Measurements from ENCODE around the gene RBM33.
"Not testable (repeated sequence)": the region's sequence is repeated elsewhere in the genome, so short reads cannot be mapped to it uniquely, and the experiment has no call there.

Gene RBM33

DNA sequence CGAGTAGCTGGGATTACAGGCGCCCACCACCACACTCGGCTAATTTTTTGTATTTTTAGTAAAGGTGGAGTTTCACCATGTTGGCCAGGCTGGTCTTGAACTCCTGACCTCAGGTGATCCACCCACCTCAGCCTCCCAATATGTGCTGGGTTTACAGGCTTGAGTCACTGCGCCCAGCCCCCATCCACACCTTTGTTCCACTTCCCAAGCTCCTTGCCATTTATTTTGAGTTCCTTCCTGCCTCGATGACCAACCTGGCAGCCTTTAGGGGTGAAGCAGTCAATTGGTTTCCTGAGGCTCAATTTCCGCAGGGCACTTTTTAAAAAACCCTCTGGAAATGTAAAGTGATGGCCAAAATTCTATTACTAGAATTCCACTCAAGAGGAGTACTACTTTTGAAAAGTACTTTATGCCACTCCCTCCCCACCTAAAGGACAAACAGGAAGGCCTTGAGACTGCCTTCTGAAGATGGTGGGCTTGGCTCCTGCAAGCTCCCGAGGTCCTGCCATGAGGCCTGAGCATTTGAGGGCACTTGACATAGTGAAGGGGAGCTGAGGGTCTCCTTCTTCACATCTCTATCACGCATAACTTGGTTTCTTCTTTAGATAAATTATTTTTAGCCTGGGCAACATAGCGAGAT, 32.5 kb upstream of the RBM33 start:
- Histone ChIP-seq H3K9ac (ENCODE audit: low read length) (no peak overlapping the region), H3K9me3 (ENCODE audit: control insufficient read depth, low read length) (no peaks in the 10 kb centered on the region), H3K4me3 (ENCODE audit: low read length) (no peak overlapping the region), H3K4me1 (ENCODE audit: control insufficient read depth, insufficient read depth, low read length) (no peaks in the 10 kb centered on the region), H3K27me3 (ENCODE audit: control insufficient read depth, insufficient read depth, low read length) (peaks cover 3% of the 10 kb centered on the region), H3K36me3 (ENCODE audit: control insufficient read depth, insufficient read depth, low read length) (no peaks in the 10 kb centered on the region)

DNA sequence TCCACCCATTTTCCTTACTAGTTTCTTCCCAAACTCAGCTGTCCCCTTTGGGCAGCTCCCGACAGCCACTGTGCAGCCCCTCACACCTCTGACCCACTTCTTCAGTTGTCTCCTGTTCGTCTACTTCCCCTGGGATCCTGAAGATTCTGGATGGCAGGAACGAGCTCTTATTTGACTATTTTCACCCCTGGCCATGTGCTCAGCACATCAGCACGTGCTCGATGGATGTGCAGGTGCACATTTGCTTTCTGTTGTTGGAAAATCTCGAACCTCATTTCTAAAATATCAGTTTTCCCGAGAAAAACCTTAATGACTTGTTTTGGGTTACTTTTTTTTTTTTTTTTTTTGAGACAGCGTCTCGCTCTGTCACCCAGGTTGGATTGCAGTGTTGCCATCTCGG, 31.8 kb upstream of the RBM33 start:
- no peaks in the 10 kb centered on the region for H3K9me3 ChIP-seq (ENCODE audit: control insufficient read depth, low read length)
- no peak overlapping the region for H3K4me3 ChIP-seq (ENCODE audit: low read length)
- no peaks in the 10 kb centered on the region for H3K36me3 ChIP-seq (ENCODE audit: control insufficient read depth, insufficient read depth, low read length)
- peaks cover 3% of the 10 kb centered on the region for H3K27me3 ChIP-seq (ENCODE audit: control insufficient read depth, insufficient read depth, low read length)
- no peak overlapping the region for H3K9ac ChIP-seq (ENCODE audit: low read length)
- H3K4me1 ChIP-seq (ENCODE audit: control insufficient read depth, insufficient read depth, low read length), result no peaks in the 10 kb centered on the region

DNA sequence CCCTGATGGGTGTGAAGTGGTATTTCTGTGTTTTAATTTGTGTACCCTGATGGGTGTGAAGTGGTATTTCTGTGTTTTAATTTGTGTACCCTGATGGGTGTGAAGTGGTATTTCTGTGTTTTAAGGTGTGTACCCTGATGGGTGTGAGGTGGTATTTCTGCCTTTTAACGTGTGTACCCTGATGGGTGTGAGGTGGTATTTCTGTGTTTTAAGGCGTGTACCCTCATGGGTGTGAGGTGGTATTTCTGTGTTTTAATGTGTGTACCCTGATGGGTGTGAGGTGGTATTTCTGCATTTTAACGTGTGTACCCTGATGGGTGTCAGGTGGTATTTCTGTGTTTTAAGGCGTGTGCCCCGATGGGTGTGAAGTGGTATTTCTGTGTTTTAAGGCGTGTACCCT, 29.4 kb upstream of the RBM33 start:
- H3K9me3 ChIP-seq (ENCODE audit: control insufficient read depth, low read length); H3K4me3 ChIP-seq (ENCODE audit: low read length); H3K36me3 ChIP-seq (ENCODE audit: control insufficient read depth, insufficient read depth, low read length); H3K9ac ChIP-seq (ENCODE audit: low read length); H3K27me3 ChIP-seq (ENCODE audit: control insufficient read depth, insufficient read depth, low read length): not testable (repeated sequence)
- H3K4me1 ChIP-seq (ENCODE audit: control insufficient read depth, insufficient read depth, low read length), result peaks cover 11% of the 10 kb centered on the region

GRCh38 chr7:155618708-155619633, 25.5 kb upstream of the RBM33 start:
- Histone ChIP-seq H3K9ac (ENCODE audit: low read length) (peak overlapping the region; percentile 66), H3K4me1 (ENCODE audit: control insufficient read depth, insufficient read depth, low read length) (peaks cover 11% of the 10 kb centered on the region), H3K9me3 (ENCODE audit: control insufficient read depth, low read length) (no peaks in the 10 kb centered on the region), H3K36me3 (ENCODE audit: control insufficient read depth, insufficient read depth, low read length) (no peaks in the 10 kb centered on the region), H3K27me3 (ENCODE audit: control insufficient read depth, insufficient read depth, low read length) (no peaks in the 10 kb centered on the region), H3K4me3 (ENCODE audit: low read length) (no peak overlapping the region)

DNA sequence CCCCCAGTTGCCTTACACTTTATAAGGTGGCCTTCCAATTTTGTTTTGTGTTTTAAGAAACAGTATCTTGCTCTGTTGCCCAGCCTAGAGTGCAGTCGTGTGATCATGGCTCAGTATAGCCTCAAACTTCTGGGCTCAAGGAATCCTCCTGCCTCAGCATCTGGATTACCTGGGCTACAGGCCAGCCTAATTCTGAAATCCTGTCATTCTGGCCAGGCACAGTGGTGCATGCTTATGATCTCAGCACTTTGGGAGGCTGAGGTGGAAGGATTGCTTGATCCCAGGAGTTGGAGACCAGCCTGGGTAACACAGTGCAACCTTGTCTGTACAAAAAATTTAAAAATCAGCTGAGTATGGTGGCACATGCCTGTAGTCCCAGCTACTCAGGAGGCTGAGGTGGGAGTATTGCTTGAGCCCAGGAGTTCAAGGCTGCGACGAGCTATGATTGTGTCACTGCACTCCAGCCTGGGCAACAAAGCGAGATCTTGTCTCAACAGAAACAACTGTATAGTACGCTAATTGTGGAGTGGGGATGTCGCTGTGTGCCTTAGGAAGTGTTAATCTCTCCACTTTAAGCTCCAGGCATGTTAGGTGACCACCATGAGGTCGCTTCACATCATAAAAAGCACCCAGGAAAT, 24.7 kb upstream of the RBM33 start:
- no peaks in the 10 kb centered on the region for H3K27me3 ChIP-seq (ENCODE audit: control insufficient read depth, insufficient read depth, low read length)
- H3K9me3 ChIP-seq (ENCODE audit: control insufficient read depth, low read length), result no peaks in the 10 kb centered on the region
- no peak overlapping the region for H3K4me3 ChIP-seq (ENCODE audit: low read length)
- no peaks in the 10 kb centered on the region for H3K36me3 ChIP-seq (ENCODE audit: control insufficient read depth, insufficient read depth, low read length)
- H3K9ac ChIP-seq (ENCODE audit: low read length), result peak overlapping the region; percentile 66
- peaks cover 11% of the 10 kb centered on the region for H3K4me1 ChIP-seq (ENCODE audit: control insufficient read depth, insufficient read depth, low read length)

GRCh38 chr7:155620497-155620896, 24.0 kb upstream of the RBM33 start:
- Histone ChIP-seq H3K36me3 (ENCODE audit: control insufficient read depth, insufficient read depth, low read length) (no peaks in the 10 kb centered on the region), H3K9me3 (ENCODE audit: control insufficient read depth, low read length) (no peaks in the 10 kb centered on the region), H3K27me3 (ENCODE audit: control insufficient read depth, insufficient read depth, low read length) (no peaks in the 10 kb centered on the region), H3K9ac (ENCODE audit: low read length) (no peak overlapping the region), H3K4me3 (ENCODE audit: low read length) (no peak overlapping the region), H3K4me1 (ENCODE audit: control insufficient read depth, insufficient read depth, low read length) (peaks cover 11% of the 10 kb centered on the region)

DNA sequence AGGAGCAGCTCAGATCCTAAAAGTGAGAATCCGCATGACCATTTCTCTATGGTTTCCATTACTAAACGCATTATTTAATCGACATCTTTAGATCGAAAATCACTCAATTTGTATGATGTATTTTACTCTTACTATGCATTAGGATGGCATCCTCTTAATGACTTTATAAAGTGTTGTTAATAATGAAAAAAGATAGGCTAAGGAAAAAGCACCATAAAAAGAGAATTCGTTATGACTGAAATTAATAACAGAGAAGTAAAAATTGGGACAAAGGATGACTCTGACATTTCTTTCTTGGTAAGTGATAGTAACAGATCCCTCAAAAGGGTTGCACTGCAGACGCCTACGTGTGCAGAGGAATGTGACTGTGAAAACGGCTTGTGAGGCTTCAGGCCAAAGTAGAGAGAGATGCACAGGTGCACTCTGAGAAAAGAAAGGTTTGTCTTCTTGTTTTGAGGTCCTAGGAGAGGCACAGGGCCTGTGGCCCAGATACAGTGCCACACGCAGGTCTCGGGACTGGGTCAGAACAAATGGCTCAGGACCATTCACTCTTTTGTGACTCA, 23.0 kb upstream of the RBM33 start:
- no peak overlapping the region for H3K9ac ChIP-seq (ENCODE audit: low read length)
- no peak overlapping the region for H3K4me3 ChIP-seq (ENCODE audit: low read length)
- no peaks in the 10 kb centered on the region for H3K9me3 ChIP-seq (ENCODE audit: control insufficient read depth, low read length)
- H3K4me1 ChIP-seq (ENCODE audit: control insufficient read depth, insufficient read depth, low read length), result peaks cover 11% of the 10 kb centered on the region
- no peaks in the 10 kb centered on the region for H3K36me3 ChIP-seq (ENCODE audit: control insufficient read depth, insufficient read depth, low read length)
- H3K27me3 ChIP-seq (ENCODE audit: control insufficient read depth, insufficient read depth, low read length), result no peaks in the 10 kb centered on the region

- H3K9ac ChIP-seq (ENCODE audit: low read length), result no peak overlapping the region
- no peak overlapping the region for H3K4me3 ChIP-seq (ENCODE audit: low read length)
- H3K4me1 ChIP-seq (ENCODE audit: control insufficient read depth, insufficient read depth, low read length), result peaks cover 6% of the 10 kb centered on the region
- no peaks in the 10 kb centered on the region for H3K9me3 ChIP-seq (ENCODE audit: control insufficient read depth, low read length)
- H3K36me3 ChIP-seq (ENCODE audit: control insufficient read depth, insufficient read depth, low read length), result no peaks in the 10 kb centered on the region
- H3K27me3 ChIP-seq (ENCODE audit: control insufficient read depth, insufficient read depth, low read length), result no peaks in the 10 kb centered on the region
Observed at GRCh38 chr7:155624412-155624811, 20.0 kb upstream of the RBM33 start.

DNA sequence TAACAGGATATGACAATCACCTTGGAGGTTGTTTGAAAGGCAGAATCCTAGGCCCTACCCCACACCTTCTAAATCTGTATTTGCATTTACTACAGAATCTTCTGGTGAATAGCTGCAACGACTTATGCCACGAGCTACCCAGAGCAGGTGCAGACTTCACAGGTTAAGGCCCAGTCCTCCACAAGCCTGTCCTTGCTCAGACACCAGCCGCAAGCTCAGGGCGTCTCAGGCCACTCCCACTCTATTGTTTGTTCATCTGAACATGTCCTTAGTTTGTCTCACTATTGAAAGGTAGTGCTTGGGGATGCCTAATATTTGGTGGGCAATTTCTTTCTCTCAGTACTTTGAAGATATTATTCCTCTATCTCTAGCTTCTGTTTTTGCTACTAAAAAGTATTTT, 18.9 kb upstream of the RBM33 start:
- Histone ChIP-seq H3K4me3 (ENCODE audit: low read length) (no peak overlapping the region), H3K27me3 (ENCODE audit: control insufficient read depth, insufficient read depth, low read length) (no peaks in the 10 kb centered on the region), H3K36me3 (ENCODE audit: control insufficient read depth, insufficient read depth, low read length) (no peaks in the 10 kb centered on the region), H3K9me3 (ENCODE audit: control insufficient read depth, low read length) (no peaks in the 10 kb centered on the region), H3K4me1 (ENCODE audit: control insufficient read depth, insufficient read depth, low read length) (no peaks in the 10 kb centered on the region), H3K9ac (ENCODE audit: low read length) (no peak overlapping the region)

DNA sequence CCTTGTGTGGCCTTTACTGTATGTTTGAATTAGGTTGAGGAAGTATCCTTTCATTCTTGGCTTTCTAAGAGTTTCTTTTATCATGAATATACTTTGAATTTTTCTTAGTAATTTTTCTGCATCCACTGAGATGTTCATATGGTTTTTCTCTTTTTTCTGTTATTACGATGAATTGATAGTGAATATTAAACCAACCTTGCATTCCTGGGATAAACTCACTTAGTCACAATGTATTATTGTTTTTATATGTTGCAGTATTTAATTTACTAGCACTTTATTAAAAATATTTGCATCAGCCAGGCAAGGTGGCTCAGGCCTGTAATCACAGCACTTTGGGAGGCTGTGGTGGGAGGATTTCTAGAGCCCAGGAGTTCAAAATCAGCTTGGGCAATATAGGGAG, 15.3 kb upstream of the RBM33 start:
- no peaks in the 10 kb centered on the region for H3K36me3 ChIP-seq (ENCODE audit: control insufficient read depth, insufficient read depth, low read length)
- no peaks in the 10 kb centered on the region for H3K27me3 ChIP-seq (ENCODE audit: control insufficient read depth, insufficient read depth, low read length)
- no peak overlapping the region for H3K4me3 ChIP-seq (ENCODE audit: low read length)
- H3K4me1 ChIP-seq (ENCODE audit: control insufficient read depth, insufficient read depth, low read length), result no peaks in the 10 kb centered on the region
- no peaks in the 10 kb centered on the region for H3K9me3 ChIP-seq (ENCODE audit: control insufficient read depth, low read length)
- H3K9ac ChIP-seq (ENCODE audit: low read length), result no peak overlapping the region

- Histone ChIP-seq H3K9me3 (ENCODE audit: control insufficient read depth, low read length) (no peaks in the 10 kb centered on the region), H3K27me3 (ENCODE audit: control insufficient read depth, insufficient read depth, low read length) (no peaks in the 10 kb centered on the region), H3K4me1 (ENCODE audit: control insufficient read depth, insufficient read depth, low read length) (no peaks in the 10 kb centered on the region), H3K36me3 (ENCODE audit: control insufficient read depth, insufficient read depth, low read length) (no peaks in the 10 kb centered on the region), H3K9ac (ENCODE audit: low read length) (no peak overlapping the region), H3K4me3 (ENCODE audit: low read length) (no peak overlapping the region)
Observed at GRCh38 chr7:155631155-155631554, 13.3 kb upstream of the RBM33 start.

DNA sequence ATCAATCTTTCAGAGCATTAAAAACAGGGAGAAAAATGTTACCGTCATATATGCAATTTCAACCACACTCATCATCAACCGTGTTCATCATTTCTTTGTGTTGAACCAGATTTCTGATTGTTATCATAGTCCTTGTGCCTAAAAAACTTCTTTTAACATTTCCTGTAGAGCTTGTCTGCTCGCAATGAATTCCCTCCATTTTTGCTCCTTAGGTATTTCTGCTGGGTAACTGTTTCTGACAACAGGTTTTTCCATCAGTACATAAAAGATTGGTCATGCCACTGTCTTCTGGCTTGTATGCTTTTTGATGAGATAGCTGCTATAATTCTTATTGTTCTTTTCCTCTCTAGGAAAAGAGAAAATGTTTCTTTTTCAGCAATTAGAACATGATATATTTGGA, 8.6 kb upstream of the RBM33 start:
- Histone ChIP-seq H3K9ac (ENCODE audit: low read length) (no peak overlapping the region), H3K27me3 (ENCODE audit: control insufficient read depth, insufficient read depth, low read length) (no peaks in the 10 kb centered on the region), H3K36me3 (ENCODE audit: control insufficient read depth, insufficient read depth, low read length) (no peaks in the 10 kb centered on the region), H3K4me1 (ENCODE audit: control insufficient read depth, insufficient read depth, low read length) (no peaks in the 10 kb centered on the region), H3K4me3 (ENCODE audit: low read length) (no peak overlapping the region), H3K9me3 (ENCODE audit: control insufficient read depth, low read length) (no peaks in the 10 kb centered on the region)
